ENCODE results near the gene FANCC.

Gene FANCC

DNA sequence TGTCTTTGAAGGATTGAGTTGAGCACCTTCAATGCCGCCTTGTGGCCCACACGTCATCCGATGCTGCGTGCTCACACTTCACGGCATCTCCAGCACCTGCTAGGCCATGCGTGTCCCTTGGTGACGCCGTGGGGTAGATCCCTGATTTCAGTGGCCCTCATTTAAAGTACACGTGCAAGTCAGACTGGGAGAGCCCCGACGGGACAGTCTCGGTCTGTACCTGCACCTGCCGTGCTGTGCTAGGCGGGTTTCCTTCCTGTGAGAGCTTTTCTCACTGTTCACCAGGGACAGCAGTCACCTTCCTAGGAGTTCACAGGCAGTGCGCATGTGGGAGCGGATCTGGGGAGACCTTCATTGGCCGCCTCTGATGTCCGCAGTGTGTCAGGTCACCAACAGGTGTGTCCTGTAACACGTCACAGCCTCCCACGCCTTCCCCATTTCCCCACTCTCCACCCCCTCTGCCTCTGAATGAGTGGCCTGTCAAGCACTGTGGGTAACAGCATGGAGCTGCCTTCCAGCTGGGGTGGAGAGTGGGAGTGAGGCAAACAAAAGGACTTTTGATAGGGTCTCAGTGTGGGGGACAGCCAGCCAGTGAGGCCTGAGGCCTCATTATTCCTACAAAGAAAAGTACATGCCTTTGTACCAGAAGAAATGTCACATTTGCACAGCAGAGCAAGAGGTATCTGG is 236.4 kb downstream of the FANCC start:
- DNase-seq: no peak

DNA sequence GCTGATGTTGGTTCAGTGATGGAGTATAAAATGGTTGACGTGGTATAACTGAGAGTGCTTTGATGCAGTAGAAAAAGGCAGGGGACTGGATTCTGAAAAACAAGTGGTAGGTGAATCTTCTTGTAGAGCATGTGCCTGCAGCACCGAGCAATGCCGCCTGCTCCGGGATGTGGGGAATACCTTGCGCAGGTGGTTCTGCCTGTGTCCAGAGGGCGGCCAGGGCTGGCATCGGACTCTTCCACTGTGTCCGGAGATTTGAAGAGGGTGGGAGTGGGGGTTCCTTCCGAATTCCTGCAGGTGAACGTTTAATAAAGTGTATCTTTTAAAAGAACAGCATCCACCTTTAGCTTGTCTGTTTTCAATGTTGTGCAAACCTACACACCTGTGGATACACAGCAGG is 238.0 kb downstream of the FANCC start:
- DNase-seq: no peak

DNA sequence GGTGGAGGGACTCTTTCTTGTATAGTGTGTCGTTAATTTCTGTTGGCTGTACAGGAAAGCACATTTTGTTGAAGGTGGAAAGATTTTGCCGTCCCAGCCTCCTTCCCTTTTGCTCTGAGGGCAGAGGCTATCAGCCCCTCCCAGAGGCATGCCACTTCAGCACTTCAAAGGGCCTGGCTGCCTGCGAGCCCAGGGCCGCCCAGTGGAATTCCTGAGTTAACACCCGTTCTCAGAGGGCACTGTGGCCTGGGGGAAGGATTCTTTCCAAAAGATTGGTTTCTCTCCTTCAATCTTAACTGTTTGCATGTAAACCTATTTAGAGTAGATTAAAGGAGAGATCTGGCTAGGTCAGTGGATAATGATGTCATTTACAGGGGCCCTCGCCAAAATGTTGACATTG is 238.6 kb downstream of the FANCC start:
- no peak for DNase-seq

DNA sequence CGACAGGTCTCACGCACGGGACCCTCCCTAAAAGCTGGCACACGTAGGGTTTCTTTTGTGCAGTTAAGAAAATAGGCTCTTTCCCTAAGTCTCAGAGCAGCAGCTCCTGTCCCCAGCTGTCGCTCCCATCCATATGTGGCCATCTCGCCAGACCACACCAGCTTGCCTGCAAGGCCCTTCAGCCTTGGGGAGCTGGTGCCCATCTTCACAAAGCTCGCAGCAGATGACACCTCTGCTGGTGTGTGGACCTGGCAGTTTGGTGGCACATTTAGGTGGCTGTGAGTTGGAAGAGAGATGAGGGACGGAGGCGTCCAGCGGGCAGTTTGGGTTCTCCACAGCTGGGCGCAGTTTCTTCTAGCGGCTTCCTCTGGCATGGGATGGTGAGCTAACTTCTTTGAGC is 239.0 kb downstream of the FANCC start:
- no peak for DNase-seq

DNA sequence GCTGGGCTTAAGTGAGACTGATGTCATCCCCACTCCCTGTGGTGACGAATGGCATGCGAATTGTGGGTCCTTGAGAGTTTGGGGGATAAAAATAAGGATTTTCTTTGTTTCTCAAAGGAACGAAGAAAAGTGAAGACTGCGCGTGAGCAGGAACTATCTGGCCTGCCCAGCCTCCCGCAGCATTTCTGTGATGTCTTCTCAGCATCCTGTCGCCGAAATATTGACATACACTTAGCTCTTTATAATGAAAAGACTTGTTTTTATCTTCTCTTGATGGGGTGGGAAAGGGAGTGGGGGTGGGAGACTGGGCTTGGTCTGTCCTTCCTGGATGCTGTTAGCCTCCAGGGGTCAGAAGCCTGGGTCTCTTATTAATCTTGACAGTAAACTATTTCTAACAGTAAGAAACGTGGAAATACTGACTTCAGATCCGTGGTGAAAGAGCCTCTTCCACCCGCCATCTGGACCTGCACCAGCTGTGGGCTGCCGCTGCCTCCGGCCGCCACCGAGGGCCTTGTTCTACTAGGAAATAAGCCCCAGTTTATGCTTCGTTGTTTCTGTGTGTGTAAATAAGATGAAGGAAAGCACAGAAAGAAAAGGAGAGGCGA is 239.6 kb downstream of the FANCC start:
- DNase-seq: no peak

DNA sequence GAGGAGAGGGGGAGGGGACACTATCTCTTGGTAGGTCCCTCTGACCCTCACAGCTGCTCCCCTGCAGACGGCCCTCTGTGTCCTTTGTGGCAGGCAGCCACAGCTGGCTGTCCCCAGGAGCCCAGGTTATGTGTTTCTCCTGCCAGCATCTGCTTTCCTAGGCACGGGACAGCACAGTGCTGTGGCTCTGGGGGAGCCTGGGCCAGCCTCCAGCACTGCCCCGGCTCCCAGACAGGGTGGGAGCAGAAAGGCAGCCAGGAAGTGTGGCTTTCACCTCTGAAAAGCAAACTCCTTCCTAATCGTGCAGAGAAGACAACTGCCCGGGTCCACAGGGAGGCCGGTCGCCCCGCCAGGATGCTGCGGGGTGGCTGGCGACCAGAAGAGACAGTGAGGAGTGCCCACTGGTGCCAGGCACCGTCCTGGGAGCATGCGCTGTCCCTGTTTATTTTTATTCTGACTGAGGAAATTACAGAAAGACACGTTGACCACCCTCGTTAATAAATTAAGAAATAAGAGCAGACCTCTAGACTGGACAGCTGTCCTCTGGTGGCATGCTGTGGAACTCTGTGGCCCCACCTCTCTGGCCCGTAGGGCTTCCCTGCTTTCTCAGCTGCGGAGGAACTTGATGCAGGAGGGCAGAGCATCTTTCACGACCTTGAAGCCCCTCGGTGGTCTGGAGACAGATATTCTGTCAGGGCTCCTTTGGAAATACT is 240.3 kb downstream of the FANCC start:
- DNase-seq: no peak

DNA sequence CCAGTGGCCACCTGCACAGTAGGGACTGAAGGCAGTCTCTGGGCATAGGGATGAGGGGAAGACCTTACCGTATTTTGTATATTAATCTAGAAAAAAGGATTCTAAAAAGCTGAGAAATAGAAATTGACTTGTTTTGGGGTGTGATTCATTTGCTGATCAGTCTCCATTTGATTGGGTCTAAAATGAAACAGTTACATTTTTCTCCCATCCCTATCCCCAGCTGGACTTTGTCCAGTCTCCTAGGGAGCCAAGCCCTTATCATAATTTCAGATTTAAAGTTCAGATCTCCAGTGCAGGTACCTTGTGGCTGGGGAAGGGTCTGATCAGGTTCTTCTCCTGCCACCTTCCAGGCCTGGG is 240.8 kb downstream of the FANCC start:
- no peak for DNase-seq

DNA sequence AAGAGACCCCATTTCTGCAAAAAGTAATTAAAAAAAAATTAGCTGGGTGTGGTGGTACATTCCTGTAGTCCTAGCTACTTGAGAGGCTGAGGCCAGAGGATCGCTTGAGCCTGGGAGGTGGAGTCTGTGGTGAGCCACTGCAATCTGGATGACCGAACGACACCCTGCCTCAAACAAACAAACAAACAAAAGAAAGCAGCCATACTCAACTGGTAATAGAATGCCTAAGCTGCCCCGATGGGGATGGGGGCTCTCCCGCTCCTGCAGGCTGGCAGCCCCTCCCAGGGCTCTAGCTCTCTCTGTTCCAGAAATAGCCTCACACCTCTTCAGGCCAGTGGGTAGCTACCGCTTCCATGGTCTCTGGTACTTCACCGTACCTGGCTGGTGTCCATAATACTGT is 241.8 kb downstream of the FANCC start:
- DNase-seq: no peak

DNA sequence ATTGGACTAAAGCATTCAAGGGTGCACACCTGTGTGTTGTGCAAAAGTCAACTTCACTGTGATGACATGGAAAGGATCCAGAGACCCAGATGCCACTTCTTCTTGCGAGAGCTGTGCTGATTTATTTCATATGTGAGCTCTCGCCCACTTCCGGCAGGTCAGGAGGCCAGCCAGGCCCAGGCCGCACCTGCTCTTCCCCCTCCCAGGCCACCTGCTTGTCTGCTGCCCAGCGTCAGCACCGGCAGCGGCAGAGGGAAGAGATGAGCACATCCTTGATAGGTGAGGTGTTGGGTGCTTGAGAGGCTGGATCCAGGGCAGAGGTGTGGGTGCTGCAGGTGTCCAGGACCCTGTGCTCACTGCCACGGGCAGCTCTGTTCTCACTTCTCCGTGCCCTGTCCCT is 242.9 kb downstream of the FANCC start:
- DNase-seq: no peak

DNA sequence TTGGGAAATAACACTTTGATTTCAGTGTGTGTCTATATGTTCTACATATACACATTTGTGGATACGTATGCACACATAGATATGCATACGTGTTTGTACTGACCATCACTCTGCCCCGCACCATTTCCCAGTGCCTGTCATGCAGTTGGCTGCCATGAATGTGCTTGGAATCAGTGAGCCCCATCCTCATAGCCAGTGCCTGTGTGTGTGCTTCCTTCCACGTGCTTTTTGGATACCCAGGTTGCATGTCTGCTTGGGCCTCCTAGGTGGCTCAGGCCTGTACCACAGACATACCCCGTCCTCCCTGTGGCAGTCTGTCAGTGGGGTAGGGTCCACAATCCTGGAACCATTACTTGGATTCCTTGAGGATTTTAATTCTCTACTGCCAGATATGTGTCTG is 243.6 kb downstream of the FANCC start:
- no peak for DNase-seq

DNA sequence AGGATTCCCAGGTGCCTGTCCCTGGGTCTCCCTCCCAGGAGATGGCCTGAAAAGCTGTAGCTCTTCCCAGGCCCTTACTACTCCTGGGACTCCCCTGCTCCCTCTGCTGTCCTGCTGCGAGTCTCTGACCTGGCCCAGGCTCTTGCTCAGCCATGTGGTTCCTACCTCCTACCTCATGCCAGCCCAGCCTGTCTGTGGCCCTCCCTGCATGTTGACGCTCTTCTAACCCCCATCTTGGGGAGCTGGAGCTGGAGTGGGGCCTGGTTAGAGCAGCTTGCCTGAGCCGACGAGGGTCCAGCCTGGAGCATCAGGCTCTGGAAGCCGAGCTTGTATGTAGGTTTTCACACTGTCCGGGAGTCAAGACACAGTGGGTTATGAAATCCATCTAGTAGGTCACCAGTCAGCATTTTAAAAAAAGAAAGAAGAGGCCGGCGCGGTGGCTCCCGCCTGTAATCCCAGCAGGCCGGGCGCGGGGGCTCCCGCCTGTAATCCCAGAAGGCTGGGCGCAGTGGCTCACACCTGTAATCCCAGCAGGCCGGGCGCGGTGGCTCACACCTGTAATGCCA is 244.4 kb downstream of the FANCC start:
- DNase-seq: no peak

DNA sequence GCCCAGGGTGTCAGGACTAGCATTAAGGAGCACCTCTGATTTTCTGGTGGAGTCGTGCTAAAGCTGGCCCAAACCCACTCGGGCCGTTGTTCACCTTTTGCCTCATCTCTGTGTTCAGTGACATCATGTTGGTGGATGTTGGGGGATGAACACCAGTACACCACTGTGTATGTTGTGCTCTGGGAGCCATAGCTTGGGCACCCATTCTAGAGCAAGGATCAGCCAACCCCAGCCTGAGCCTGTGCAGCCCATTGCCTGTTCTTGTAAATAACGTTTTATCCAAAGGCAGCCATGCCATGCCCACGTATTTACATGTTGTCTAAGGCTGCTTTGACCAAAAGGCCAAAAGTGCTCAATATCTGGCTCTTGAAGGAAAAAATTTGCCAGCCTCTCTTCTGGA is 245.6 kb downstream of the FANCC start:
- DNase-seq: no peak

DNA sequence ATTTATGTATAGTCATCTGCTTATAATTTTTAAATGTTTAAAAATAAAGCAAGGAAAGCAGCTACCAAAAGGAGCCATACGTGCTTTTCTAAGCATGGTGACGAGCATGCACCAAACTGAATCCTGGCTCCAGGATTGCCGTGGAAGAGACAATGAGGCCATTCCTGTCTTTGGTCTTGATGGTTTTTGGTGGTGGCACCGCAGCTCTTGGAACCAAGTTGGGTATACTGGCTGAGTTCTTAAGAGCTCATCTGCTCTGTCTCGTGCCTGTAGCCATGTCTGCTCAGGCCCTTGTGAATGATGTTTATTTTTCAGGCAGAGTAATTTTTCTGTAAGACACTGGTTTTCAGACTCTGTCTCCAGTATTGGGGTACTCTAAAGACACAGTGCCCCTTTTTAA is 246.1 kb downstream of the FANCC start:
- DNase-seq: no peak

DNA sequence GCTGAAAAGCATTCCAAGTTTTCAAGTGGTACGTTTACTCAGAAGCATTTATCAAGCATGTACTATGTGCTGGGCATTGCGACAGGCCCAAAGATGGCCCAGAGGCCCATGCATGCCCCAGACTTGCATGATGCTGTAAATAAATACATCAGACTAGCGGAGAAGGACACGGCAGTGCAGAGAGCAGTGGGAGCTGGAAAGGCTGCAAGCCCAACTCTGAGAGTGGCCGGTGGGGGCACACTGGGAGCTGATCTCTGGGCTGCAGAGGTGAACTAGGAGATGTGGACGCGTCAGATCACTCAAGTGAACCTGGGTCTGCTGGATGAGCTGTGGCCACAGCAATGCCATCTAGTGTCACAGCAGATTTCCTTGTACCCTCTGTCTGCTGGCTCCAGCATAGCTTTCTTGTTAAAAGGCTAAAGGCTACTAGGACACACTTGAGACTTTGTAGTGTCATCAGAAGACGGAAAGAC is 246.9 kb downstream of the FANCC start:
- no peak for DNase-seq

DNA sequence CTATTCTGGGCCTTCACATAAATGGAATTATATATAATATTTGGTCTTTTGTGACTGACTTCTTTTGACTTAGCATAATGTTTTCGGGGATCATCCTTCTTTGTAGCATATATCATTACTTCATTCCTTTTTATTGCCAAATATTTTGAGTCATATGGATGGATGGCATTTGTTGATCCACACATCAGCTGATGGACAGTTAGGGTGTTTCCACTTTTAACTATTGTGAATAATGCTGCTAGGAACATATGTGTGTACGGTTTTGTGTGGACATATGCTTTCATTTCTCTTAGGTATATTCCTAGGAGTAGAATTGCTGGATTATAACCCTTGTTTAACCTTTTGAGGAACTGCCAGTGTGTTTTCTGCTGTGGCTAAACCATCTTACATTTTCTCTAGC is 249.6 kb downstream of the FANCC start:
- no peak for DNase-seq

DNA sequence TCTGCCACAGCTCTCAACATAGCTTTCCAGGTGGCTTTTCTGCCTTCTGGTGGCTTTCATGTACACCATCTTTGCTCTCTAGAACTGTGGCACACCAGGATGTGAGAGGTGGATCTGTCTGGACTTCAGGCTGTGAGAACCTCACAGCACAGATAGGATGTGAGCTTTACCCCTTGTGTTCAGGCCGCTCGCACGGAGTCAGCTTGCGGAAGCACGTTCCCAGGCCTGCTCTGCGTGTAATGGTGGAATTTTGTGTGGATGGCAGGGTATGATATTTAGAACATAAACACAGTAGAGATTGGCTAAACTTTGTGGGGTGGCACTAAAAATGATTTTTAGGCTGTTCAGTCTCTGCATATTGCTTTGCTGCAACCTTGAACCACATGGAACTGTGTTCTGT is 250.5 kb downstream of the FANCC start:
- no peak for DNase-seq

DNA sequence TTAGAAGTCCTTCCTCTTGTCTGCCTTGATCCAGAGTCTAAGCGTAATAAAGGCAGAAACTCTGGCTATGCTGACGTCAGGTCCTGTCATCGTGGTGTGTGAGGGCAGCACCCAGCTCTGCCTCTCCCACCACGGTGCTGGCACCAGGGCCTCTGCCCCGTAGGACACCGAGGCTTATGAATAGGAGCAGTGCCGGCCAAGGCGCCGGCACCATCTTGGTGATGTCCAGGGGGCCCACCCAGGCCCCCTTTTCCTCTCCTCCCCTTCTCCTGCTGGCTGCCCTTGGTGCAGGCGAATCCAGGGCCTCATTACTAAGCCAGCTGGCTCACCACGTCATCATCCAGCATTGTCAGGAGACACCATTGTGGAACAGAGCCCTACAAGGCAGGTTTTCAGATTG is 252.3 kb downstream of the FANCC start:
- DNase-seq: no peak

DNA sequence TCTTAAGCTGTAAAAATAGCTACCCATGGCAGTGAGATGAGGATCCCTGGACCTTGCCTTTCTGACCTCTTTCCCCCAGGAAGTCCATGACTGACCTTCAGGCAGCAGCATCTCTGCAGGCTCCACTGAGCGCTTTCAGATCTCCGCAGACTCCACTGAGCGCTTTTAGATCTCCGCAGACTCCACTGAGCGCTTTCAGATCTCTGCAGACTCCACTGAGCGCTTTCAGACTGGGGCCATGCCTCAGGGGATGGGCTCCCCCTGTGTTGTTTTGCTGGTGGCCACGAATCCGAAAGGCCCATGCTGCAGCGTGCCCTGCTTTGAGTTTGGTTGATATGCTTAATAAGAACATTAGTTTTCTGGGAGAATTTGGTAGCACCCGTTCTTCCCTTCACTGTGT is 254.2 kb downstream of the FANCC start:
- DNase-seq: no peak

DNA sequence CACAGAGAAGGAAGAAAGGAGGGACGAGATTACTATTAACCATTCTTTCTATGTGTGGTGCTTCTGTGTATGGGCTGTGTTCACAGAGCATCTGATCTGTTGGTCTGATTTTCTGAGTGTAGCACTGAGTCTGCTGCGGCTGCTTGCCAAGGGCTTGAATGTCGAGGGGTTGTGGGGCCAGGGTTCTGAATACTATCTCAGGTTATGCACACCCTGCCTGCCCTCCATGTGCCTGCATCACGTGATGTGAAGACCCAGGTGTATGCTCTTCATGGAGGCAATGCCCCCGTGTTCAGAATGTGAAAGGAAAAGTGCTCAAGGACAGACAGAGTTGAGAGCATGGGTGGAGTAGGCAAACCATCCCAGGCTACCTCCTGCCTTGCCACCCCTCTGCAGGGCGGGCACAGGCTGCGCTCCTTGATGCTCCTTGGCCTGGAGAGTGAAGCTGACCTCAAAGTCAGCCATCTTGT is 254.9 kb downstream of the FANCC start:
- no peak for DNase-seq

DNA sequence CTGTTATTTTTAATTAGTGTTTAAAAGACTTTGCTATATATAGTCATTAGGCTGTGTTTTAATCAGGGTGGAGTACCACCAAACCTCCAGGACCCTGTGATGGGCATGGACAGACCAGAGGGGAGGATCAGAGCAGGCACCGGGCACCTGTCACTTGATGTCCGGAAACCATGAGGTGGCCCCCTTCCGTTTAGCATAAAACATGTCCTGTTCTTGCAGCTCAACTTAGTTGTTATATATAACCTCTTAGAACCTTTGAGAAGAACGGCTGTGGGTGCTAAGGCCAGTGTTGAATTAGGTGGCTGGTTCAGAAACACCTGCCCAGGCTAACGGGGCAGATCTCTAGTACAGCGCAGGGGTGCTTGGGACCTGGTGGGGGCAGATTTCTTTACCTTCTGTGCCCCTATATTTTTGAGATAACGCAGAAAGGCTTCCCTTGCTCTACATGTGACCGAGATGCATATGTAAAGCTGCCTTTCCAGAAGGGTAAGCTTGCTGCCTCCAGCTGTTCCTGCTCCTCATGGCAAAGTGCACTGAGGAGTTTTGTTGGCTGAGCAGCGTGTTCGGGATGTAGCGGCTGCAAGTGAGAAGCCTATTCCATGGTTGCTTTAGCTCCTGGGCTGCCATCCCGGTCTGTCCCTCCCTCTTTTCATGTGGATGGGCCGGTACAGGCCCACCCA is 255.5 kb downstream of the FANCC start:
- no peak for DNase-seq

DNA sequence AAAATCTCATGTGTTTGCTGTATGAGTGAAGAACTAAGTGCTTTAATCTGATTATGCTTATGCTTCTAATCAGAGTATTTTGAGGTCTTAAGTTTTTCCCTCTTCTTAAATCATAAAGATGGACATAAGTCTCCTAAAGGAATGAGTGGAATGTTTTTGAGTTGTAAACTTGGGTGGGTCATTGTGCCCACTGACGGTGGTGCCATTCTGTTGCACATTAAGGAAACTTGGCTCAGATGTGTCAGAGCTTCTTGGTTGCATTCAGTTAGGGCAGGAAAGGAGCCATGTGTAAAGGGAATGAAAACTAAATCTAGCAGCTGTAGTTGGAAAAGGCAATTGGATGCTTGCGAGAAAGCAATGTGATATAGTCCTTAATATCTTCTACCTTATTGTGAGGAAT is 256.6 kb downstream of the FANCC start:
- no peak for DNase-seq

DNA sequence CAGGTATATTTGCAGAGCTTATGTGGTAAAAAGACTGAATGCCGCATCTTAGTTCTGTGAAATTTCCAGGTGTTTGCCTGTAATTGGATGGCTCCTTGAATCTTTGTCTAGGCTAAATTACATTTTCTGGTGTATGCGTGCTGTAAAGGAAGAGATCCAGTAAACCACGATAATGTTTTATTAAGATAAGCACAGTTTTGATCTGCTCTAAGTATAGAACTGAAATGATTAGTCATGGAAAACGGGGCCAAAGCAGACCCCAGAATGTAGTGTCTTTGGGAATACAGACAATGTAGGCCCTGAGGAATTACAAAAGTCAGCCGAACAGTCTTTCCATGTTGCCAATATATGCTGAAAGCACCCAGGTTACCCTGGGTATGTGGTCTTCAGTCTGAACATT is 257.3 kb downstream of the FANCC start:
- DNase-seq: no peak

DNA sequence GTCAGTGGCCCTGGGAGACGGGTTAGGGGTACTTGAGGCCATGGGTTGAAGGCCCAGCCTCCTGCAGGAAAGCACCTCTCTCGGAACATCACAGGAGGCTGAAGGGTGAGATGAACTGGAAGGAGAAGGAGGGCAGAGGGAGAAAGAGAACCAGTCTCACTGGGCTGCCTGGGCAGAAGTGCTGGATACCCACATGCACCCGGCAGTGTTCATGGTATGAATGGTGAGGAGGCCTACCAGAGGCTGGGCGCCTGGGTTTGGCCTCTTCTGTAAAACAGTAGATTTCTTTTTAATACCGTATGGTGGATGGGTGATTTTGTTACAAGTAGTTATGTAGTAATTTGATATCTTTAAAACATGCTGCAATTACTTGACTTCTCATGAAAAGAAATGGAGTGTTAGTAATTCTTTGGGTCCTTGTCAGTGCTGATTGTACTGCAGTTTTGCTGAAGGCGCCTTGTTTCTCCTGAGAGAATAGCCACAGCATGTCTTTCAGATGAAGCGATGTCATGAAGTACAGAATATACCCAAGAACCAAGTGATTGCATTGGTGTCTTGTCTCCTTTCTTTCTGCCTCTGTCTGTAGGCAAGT is 258.6 kb downstream of the FANCC start:
- DNase-seq: no peak
